WTC11 (cell line): Measurements from ENCODE around the gene NFIC. TPM values are rescaled to one million over a fixed set of nuclear protein-coding genes. Genes with fewer than 3 reads are reported as not detected.

Experiments
- ATAC-seq: fragments of 200-7000 bp; cut with Tn5 transposase; 2 replicates; pipeline ENCODE4 v1.10.0; 2021; ENCODE audit warnings: mild to moderate bottlenecking, moderate library complexity
- CTCF ChIA-PET: fragments of 300-600 bp; sonication (Branson Sonifier 250); formaldehyde crosslinking; loops from one replicate; lab custom pipeline; 2021; ENCODE audit warnings: antibody characterized with exemption; lab: Charles Lee
- POLR2A ChIA-PET: fragments of 350-600 bp; sonication (Branson Sonifier 250); formaldehyde crosslinking; loops from one replicate; lab custom pipeline; 2021; ENCODE audit warnings: antibody characterized with exemption; lab: Charles Lee
- DNase-seq: peaks from one replicate; pipeline ENCODE4 v3.0.0; 2021; ENCODE audit warnings: low spot score
- H3K27ac Mint-ChIP-seq: 2 replicates; pipeline ENCODE4 v1.8.0; 2021; ENCODE audit warnings: mixed read lengths
- H3K27me3 Mint-ChIP-seq: 2 replicates; pipeline ENCODE4 v1.8.0; 2021; ENCODE audit warnings: low read depth, mild to moderate bottlenecking, moderate library complexity, mixed read lengths
- H3K36me3 Mint-ChIP-seq: 2 replicates; pipeline ENCODE4 v1.8.0; 2021; ENCODE audit warnings: mixed read lengths
- H3K4me1 Mint-ChIP-seq: 2 replicates; pipeline ENCODE4 v1.8.0; 2022; ENCODE audit warnings: mixed read lengths
- H3K4me3 Mint-ChIP-seq: 2 replicates; pipeline ENCODE4 v1.8.0; 2021; ENCODE audit warnings: mild to moderate bottlenecking, moderate library complexity, mixed read lengths
- H3K9me3 Mint-ChIP-seq: 2 replicates; pipeline ENCODE4 v1.8.0; 2021; ENCODE audit warnings: mixed read lengths
- E2F1 ChIP-seq: sonication (generic); formaldehyde crosslinking; IDR thresholded peaks from 2 replicates; pipeline ENCODE4 v1.8.0; 2022; ENCODE audit warnings: mild to moderate bottlenecking, missing genetic modification reagents
- E2F5 ChIP-seq: sonication (generic); formaldehyde crosslinking; IDR thresholded peaks from 2 replicates; pipeline ENCODE4 v1.8.1; 2022; ENCODE audit warnings: mild to moderate bottlenecking, moderate library complexity, missing genetic modification reagents
- EMX1 ChIP-seq: fragments of 250-450 bp; sonication (Bioruptor Pico); IDR thresholded peaks from 2 replicates; pipeline ENCODE4 v1.8.0; 2021; ENCODE audit warnings: mild to moderate bottlenecking
- ERG ChIP-seq: fragments of 250-450 bp; sonication (Bioruptor Pico); IDR thresholded peaks from 2 replicates; pipeline ENCODE4 v1.8.0; 2021; ENCODE audit warnings: mild to moderate bottlenecking
- ETV6 ChIP-seq: sonication (generic); formaldehyde crosslinking; IDR thresholded peaks from 2 replicates; pipeline ENCODE4 v1.8.1; 2022; ENCODE audit warnings: mild to moderate bottlenecking, missing genetic modification reagents
- FOXK1 ChIP-seq: sonication (generic); formaldehyde crosslinking; IDR thresholded peaks from 2 replicates; pipeline ENCODE4 v1.8.0; 2022; ENCODE audit warnings: mild to moderate bottlenecking, moderate library complexity, missing genetic modification reagents
- FOXP4 ChIP-seq: sonication (generic); formaldehyde crosslinking; IDR thresholded peaks from 2 replicates; pipeline ENCODE4 v1.8.0; 2022; ENCODE audit warnings: mild to moderate bottlenecking, missing genetic modification reagents
- GTF2I ChIP-seq: fragments of 250-450 bp; sonication (Bioruptor Pico); conservative IDR thresholded peaks from 2 replicates; pipeline ENCODE4 v1.4.0; 2021; ENCODE audit warnings: mild to moderate bottlenecking
- HMGA2 ChIP-seq: fragments of 250-450 bp; sonication (Bioruptor Pico); IDR thresholded peaks from 2 replicates; pipeline ENCODE4 v1.4.0; 2021; ENCODE audit warnings: mild to moderate bottlenecking, moderate library complexity
- MLX ChIP-seq: sonication (generic); formaldehyde crosslinking; IDR thresholded peaks from 2 replicates; pipeline ENCODE4 v1.8.1; 2023; ENCODE audit warnings: mild to moderate bottlenecking, missing genetic modification reagents, moderate library complexity
- NFE2L1 ChIP-seq: sonication (generic); formaldehyde crosslinking; IDR thresholded peaks from 2 replicates; pipeline ENCODE4 v1.8.1; 2023; ENCODE audit warnings: missing genetic modification reagents
- NR1H2 ChIP-seq: sonication (generic); formaldehyde crosslinking; IDR thresholded peaks from 2 replicates; pipeline ENCODE4 v1.9.0; 2021; ENCODE audit warnings: mild to moderate bottlenecking, moderate library complexity, missing genetic modification reagents
- NR3C1 ChIP-seq: sonication (generic); formaldehyde crosslinking; conservative IDR thresholded peaks from 2 replicates; pipeline ENCODE4 v1.8.1; 2023; ENCODE audit warnings: low read depth, mild to moderate bottlenecking, missing genetic modification reagents
- PRDM15 ChIP-seq: sonication (generic); formaldehyde crosslinking; IDR thresholded peaks from 2 replicates; pipeline ENCODE4 v1.8.0; 2022; ENCODE audit warnings: missing genetic modification reagents
- PREB ChIP-seq: sonication (generic); formaldehyde crosslinking; IDR thresholded peaks from 2 replicates; pipeline ENCODE4 v1.8.1; 2022; ENCODE audit warnings: mild to moderate bottlenecking, missing genetic modification reagents, moderate library complexity, borderline replicate concordance
- PRRX2 ChIP-seq: fragments of 250-450 bp; sonication (Bioruptor Pico); IDR thresholded peaks from 2 replicates; pipeline ENCODE4 v1.8.0; 2021; ENCODE audit warnings: mild to moderate bottlenecking
- RELA ChIP-seq: sonication (generic); formaldehyde crosslinking; IDR thresholded peaks from 2 replicates; pipeline ENCODE4 v1.8.1; 2022; ENCODE audit warnings: missing genetic modification reagents, mild to moderate bottlenecking, borderline replicate concordance
- SP1 ChIP-seq: sonication (generic); formaldehyde crosslinking; conservative IDR thresholded peaks from 2 replicates; pipeline ENCODE4 v1.8.1; 2022; ENCODE audit warnings: missing genetic modification reagents
- ZBTB43 ChIP-seq: sonication (generic); formaldehyde crosslinking; IDR thresholded peaks from 2 replicates; pipeline ENCODE4 v1.8.1; 2023; ENCODE audit warnings: mild to moderate bottlenecking, missing genetic modification reagents
- ZNF416 ChIP-seq: fragments of 250-450 bp; sonication (Bioruptor Pico); IDR thresholded peaks from 2 replicates; pipeline ENCODE4 v1.9.0; 2021; ENCODE audit warnings: mild to moderate bottlenecking, inconsistent platforms
- total RNA-seq: library from RNA; stranded (reverse); gene quantifications from 3 replicates; pipeline ENCODE4 v1.2.3, GENCODE V29; 2021

NFIC gene
- total RNA-seq, 1 experiment from 2014 or later = 3.5 TPM

- ChIA-PET POLR2A (no interaction called here), CTCF (interaction anchor here (0.6 to 1.4 kb wide), 6 partner anchors 10 to 161 kb away, joined by 3 to 8 read pairs (median 4); no protein-coding TSS in a partner anchor)
- Mint-ChIP-seq H3K4me1 (no peaks in the 10 kb centered on the region), H3K36me3 (no peaks in the 10 kb centered on the region), H3K27me3 (peaks cover 7% of the 10 kb centered on the region; the same call in 1 of the 2 replicates), H3K27ac (no peak overlapping the region), H3K9me3 (no peaks in the 10 kb centered on the region; the same call in 1 of the 2 replicates), H3K4me3 (no peak overlapping the region)
- ATAC-seq = no peak
- DNase-seq = no peak
- TF ChIP-seq SP1 (CRISPR knock-in tag) (no peak), RELA (CRISPR knock-in tag) (no peak), PREB (CRISPR knock-in tag) (no peak), ZBTB43 (CRISPR knock-in tag) (no peak), FOXK1 (CRISPR knock-in tag) (no peak), E2F1 (CRISPR knock-in tag) (no peak)
Measured at GRCh38 chr19:3323658-3324057, 42.7 kb upstream of the NFIC start.

- H3K4me3 Mint-ChIP-seq = no peak overlapping the region
- H3K27me3 Mint-ChIP-seq = peaks cover 7% of the 10 kb centered on the region; the same call in 1 of the 2 replicates
- H3K9me3 Mint-ChIP-seq = no peaks in the 10 kb centered on the region; the same call in 1 of the 2 replicates
- H3K36me3 Mint-ChIP-seq = no peaks in the 10 kb centered on the region
- CTCF ChIA-PET = interaction anchor here (1.4 to 6.7 kb wide), 2 partner anchors 155 to 161 kb away, joined by 4 to 32 read pairs; no protein-coding TSS in a partner anchor
- ATAC-seq (peak; percentile 67), DNase-seq (peak; percentile 85)
- H3K4me1 Mint-ChIP-seq = no peaks in the 10 kb centered on the region
- no peak overlapping the region for H3K27ac Mint-ChIP-seq
- POLR2A ChIA-PET = no interaction called here
- no peak for TF ChIP-seq NR1H2
- no peak for TF ChIP-seq PRDM15 (CRISPR knock-in tag)
- TF ChIP-seq EMX1 (CRISPR knock-in tag) = 0 out of 2 replicates have a peak, but pooled peaks have one; percentile 42
- no peak for TF ChIP-seq ZBTB43 (CRISPR knock-in tag)
- no peak for TF ChIP-seq FOXP4 (CRISPR knock-in tag)
- no peak for TF ChIP-seq MLX (CRISPR knock-in tag)
- no peak for TF ChIP-seq ETV6 (CRISPR knock-in tag)
- no peak for TF ChIP-seq E2F5 (CRISPR knock-in tag)
- no peak for TF ChIP-seq HMGA2 (CRISPR knock-in tag)
- 0 out of 2 replicates have a peak, but pooled peaks have one; percentile 14 for TF ChIP-seq NFE2L1 (CRISPR knock-in tag)
- no peak for TF ChIP-seq NR3C1 (CRISPR knock-in tag)
- TF ChIP-seq GTF2I (CRISPR knock-in tag) = peak; percentile 97
- 0 out of 2 replicates have a peak, but pooled peaks have one; percentile 34 for TF ChIP-seq ERG (CRISPR knock-in tag)
- TF ChIP-seq RELA (CRISPR knock-in tag) = no peak
- TF ChIP-seq PRRX2 = no peak
- no peak for TF ChIP-seq ZNF416 (CRISPR knock-in tag)
Measured at GRCh38 chr19:3324405-3324856, 42.0 kb upstream of the NFIC start.
